HEK293 (cell line): ENCODE measurements around the gene SLITRK4.

Experiments
- CTCF ChIA-PET: fragments of 350-600 bp; formaldehyde crosslinking; extraction: SDS; loops from one replicate; lab custom pipeline; 2021; ENCODE audit warnings: antibody characterized with exemption; lab: Yijun Ruan, JAX
- POLR2A ChIA-PET: fragments of 300-600 bp; formaldehyde crosslinking; extraction: SDS; loops from one replicate; lab custom pipeline; 2020; ENCODE audit warnings: antibody characterized with exemption, inconsistent platforms; lab: Yijun Ruan, JAX
- H3K27ac ChIP-seq: fragments of 200-500 bp; sonication (Bioruptor generic); 2 replicates; pipeline ENCODE4 v1.5.1; 2014; ENCODE audit warnings: low read depth, low read length, control low read depth, inconsistent platforms; ENCODE audit errors: extremely low read depth
- H3K36me3 ChIP-seq, 2 experiments: fragments of 200-500 bp in 1 of 2; sonication (Bioruptor generic) in 1 of 2; 1 replicate in 1 of 2; 2 replicates in 1 of 2; pipeline ENCODE4 v1.5.1; 2014 to 2017; ENCODE audit warnings: inconsistent platforms in 2 of 2, low read length in 2 of 2; ENCODE audit not compliant: control insufficient read depth in 2 of 2, insufficient read depth in 1 of 2
- H3K4me1 ChIP-seq: fragments of 200-500 bp; sonication (Bioruptor generic); 2 replicates; pipeline ENCODE4 v1.5.1; 2014; ENCODE audit warnings: mild to moderate bottlenecking, low read length, inconsistent platforms; ENCODE audit not compliant: control insufficient read depth, insufficient read depth
- H3K4me3 ChIP-seq: 2 replicates; pipeline ENCODE4 v1.5.1; 2011; ENCODE audit warnings: low read depth, mild to moderate bottlenecking, control low read depth, low read length, moderate library complexity
- H3K9me3 ChIP-seq: fragments of 200-500 bp; sonication (Bioruptor generic); 2 replicates; pipeline ENCODE4 v1.5.1; 2014; ENCODE audit warnings: low read depth, low read length, inconsistent platforms; ENCODE audit not compliant: control insufficient read depth, insufficient read depth
- INSM2 ChIP-seq: fragments of 450-650 bp; formaldehyde crosslinking; IDR thresholded peaks from 2 replicates; pipeline ENCODE4 v1.5.1; 2016; ENCODE audit warnings: missing biosample characterization, missing genetic modification characterization
- MEIS1 ChIP-seq: sonication (generic); formaldehyde crosslinking; IDR thresholded peaks from 2 replicates; pipeline ENCODE4 v1.8.1; 2022; ENCODE audit warnings: missing genetic modification reagents, mild to moderate bottlenecking, borderline replicate concordance
- PRDM10 ChIP-seq: fragments of 450-650 bp; formaldehyde crosslinking; IDR thresholded peaks from 2 replicates; pipeline ENCODE4 v1.5.1; 2016; ENCODE audit warnings: missing biosample characterization, missing genetic modification characterization
- SP2 ChIP-seq: fragments of 450-650 bp; formaldehyde crosslinking; IDR thresholded peaks from 2 replicates; pipeline ENCODE4 v1.5.1; 2016; ENCODE audit warnings: missing biosample characterization, missing genetic modification characterization
- ZBTB21 ChIP-seq: fragments of 450-650 bp; formaldehyde crosslinking; IDR thresholded peaks from 2 replicates; pipeline ENCODE4 v1.5.1; 2017; ENCODE audit warnings: missing biosample characterization, missing genetic modification characterization
- ZBTB49 ChIP-seq: fragments of 450-650 bp; formaldehyde crosslinking; IDR thresholded peaks from 2 replicates; pipeline ENCODE4 v1.5.1; 2016; ENCODE audit warnings: missing biosample characterization, missing genetic modification characterization, low read depth
- ZNF211 ChIP-seq: fragments of 450-650 bp; formaldehyde crosslinking; IDR thresholded peaks from 2 replicates; pipeline ENCODE4 v1.5.1; 2016; ENCODE audit warnings: low read depth, missing biosample characterization, missing genetic modification characterization
- ZNF398 ChIP-seq: fragments of 450-650 bp; formaldehyde crosslinking; IDR thresholded peaks from 2 replicates; pipeline ENCODE4 v1.5.1; 2017; ENCODE audit warnings: missing biosample characterization, missing genetic modification characterization
- ZNF404 ChIP-seq: fragments of 450-650 bp; formaldehyde crosslinking; IDR thresholded peaks from 2 replicates; pipeline ENCODE4 v1.5.1; 2017; ENCODE audit warnings: missing biosample characterization, missing genetic modification characterization
- ZNF513 ChIP-seq: fragments of 450-650 bp; IDR thresholded peaks from 2 replicates; pipeline ENCODE4 v1.5.1; 2018; ENCODE audit warnings: missing biosample characterization, missing genetic modification characterization
- ZNF518A ChIP-seq: fragments of 450-650 bp; formaldehyde crosslinking; conservative IDR thresholded peaks from 2 replicates; pipeline ENCODE4 v1.5.1; 2016; ENCODE audit warnings: low read depth, missing biosample characterization, missing genetic modification characterization
- ZNF530 ChIP-seq: fragments of 450-650 bp; formaldehyde crosslinking; IDR thresholded peaks from 2 replicates; pipeline ENCODE4 v1.5.1; 2016; ENCODE audit warnings: low read depth, missing biosample characterization, missing genetic modification characterization
- ZNF626 ChIP-seq: fragments of 450-650 bp; sonication (Bioruptor Pico); formaldehyde crosslinking; IDR thresholded peaks from 2 replicates; pipeline ENCODE4 v1.5.1; 2018; ENCODE audit warnings: missing biosample characterization, missing genetic modification characterization, inconsistent platforms
- ZNF654 ChIP-seq: fragments of 450-650 bp; formaldehyde crosslinking; IDR thresholded peaks from 2 replicates; pipeline ENCODE4 v1.5.1; 2016; ENCODE audit warnings: low read depth, missing biosample characterization, missing genetic modification characterization
- ZNF677 ChIP-seq: fragments of 450-650 bp; IDR thresholded peaks from 2 replicates; pipeline ENCODE4 v1.5.0; 2018; ENCODE audit warnings: missing biosample characterization, mild to moderate bottlenecking, missing genetic modification characterization, moderate library complexity
- ZNF707 ChIP-seq: fragments of 450-650 bp; formaldehyde crosslinking; IDR thresholded peaks from 2 replicates; pipeline ENCODE4 v1.5.1; 2016; ENCODE audit warnings: missing biosample characterization, missing genetic modification characterization
- ZNF747 ChIP-seq: fragments of 450-650 bp; formaldehyde crosslinking; IDR thresholded peaks from 2 replicates; pipeline ENCODE4 v1.5.1; 2016; ENCODE audit warnings: missing biosample characterization, missing genetic modification characterization
- ZNF843 ChIP-seq: fragments of 450-650 bp; formaldehyde crosslinking; IDR thresholded peaks from 2 replicates; pipeline ENCODE4 v1.5.1; 2016; ENCODE audit warnings: missing biosample characterization, missing genetic modification characterization
- ZSCAN5A ChIP-seq: fragments of 450-650 bp; formaldehyde crosslinking; IDR thresholded peaks from 2 replicates; pipeline ENCODE4 v1.5.1; 2016; ENCODE audit warnings: missing biosample characterization, missing genetic modification characterization

SLITRK4 gene

GRCh38 chrX:143623657-143624056 is 12.2 kb downstream of the SLITRK4 start (continued):
- TF ChIP-seq INSM2 (tag by site-specific recombination), result no peak
- no peak for TF ChIP-seq ZNF843 (tag by site-specific recombination)
- no peak for TF ChIP-seq SP2
- no peak for TF ChIP-seq ZNF398
- TF ChIP-seq, all 188 proteins: peak for 0

- ChIA-PET CTCF (interaction anchor here (1.2 kb wide), 1 partner anchor 39 kb away, joined by 3 read pairs; no protein-coding TSS in a partner anchor), POLR2A (no interaction called here)
- TF ChIP-seq ZNF211, result no peak
- no peak for TF ChIP-seq ZNF513
- no peak for TF ChIP-seq PRDM10 (tag by site-specific recombination)
- TF ChIP-seq ZSCAN5A, result no peak
- no peak for TF ChIP-seq ZNF677 (tag by site-specific recombination)
- TF ChIP-seq ZNF707 (tag by site-specific recombination), result no peak
- TF ChIP-seq MEIS1 (CRISPR knock-in tag), result no peak
- TF ChIP-seq ZNF626 (tag by site-specific recombination), result no peak
- TF ChIP-seq ZBTB21 (tag by site-specific recombination), result no peak
- TF ChIP-seq ZBTB49, result no peak
- no peak for TF ChIP-seq ZNF654 (tag by site-specific recombination)
- TF ChIP-seq ZNF530 (tag by site-specific recombination), result no peak
- TF ChIP-seq ZNF747 (tag by site-specific recombination), result no peak
- TF ChIP-seq ZNF404 (tag by site-specific recombination), result no peak
- no peak for TF ChIP-seq ZNF518A
- H3K4me3 ChIP-seq, result no peak overlapping the region
- H3K36me3 ChIP-seq, result no peaks in the 10 kb centered on the region
- no peaks in the 10 kb centered on the region for H3K4me1 ChIP-seq
- no peaks in the 10 kb centered on the region for H3K9me3 ChIP-seq
- H3K27ac ChIP-seq, result no peak overlapping the region
Measured at GRCh38 chrX:143621276-143621675, 14.6 kb downstream of the SLITRK4 start.
